Immature natural killer cell (primary cell): ENCODE measurements around the gene PRSS16. TPM values are rescaled to one million over a fixed set of nuclear protein-coding genes. Genes with fewer than 3 reads are reported as not detected.

ENCODE experiments used
- DNase-seq, 3 donors: peaks; one replicate each; pipeline ENCODE4 v3.0.0; 2022; ENCODE audit warnings: mixed read lengths in 1 of 3
- H3K27ac Mint-ChIP-seq, 6 donors: one replicate each; pipeline ENCODE4 v1.8.0; 2020; ENCODE audit warnings: mixed read lengths in 6 of 6, mild to moderate bottlenecking in 5 of 6, inconsistent platforms in 4 of 6, moderate library complexity in 3 of 6
- H3K27me3 Mint-ChIP-seq, 3 donors: one replicate each; pipeline ENCODE4 v1.8.0; 2020 to 2021; ENCODE audit warnings: low read depth in 3 of 3, mild to moderate bottlenecking in 3 of 3, mixed read lengths in 3 of 3, moderate library complexity in 3 of 3, inconsistent platforms in 1 of 3
- H3K36me3 Mint-ChIP-seq, 3 donors: one replicate each; pipeline ENCODE4 v1.8.0; 2020; ENCODE audit warnings: mixed read lengths in 3 of 3, inconsistent platforms in 2 of 3, mild to moderate bottlenecking in 2 of 3
- H3K4me1 Mint-ChIP-seq, 2 donors: one replicate each; pipeline ENCODE4 v1.8.0; 2020; ENCODE audit warnings: inconsistent platforms in 2 of 2, mild to moderate bottlenecking in 2 of 2, mixed read lengths in 2 of 2, moderate library complexity in 1 of 2
- H3K4me3 Mint-ChIP-seq, 5 donors: one replicate each; pipeline ENCODE4 v1.8.0; 2020; ENCODE audit warnings: mild to moderate bottlenecking in 5 of 5, mixed read lengths in 5 of 5, inconsistent platforms in 3 of 5, moderate library complexity in 3 of 5
- H3K9me3 Mint-ChIP-seq, 6 donors: one replicate each; pipeline ENCODE4 v1.8.0; 2020; ENCODE audit warnings: mild to moderate bottlenecking in 6 of 6, mixed read lengths in 6 of 6, inconsistent platforms in 4 of 6, moderate library complexity in 3 of 6
- polyA plus RNA-seq, 3 donors: library from polyadenylated mRNA; unstranded; fragments of 300-500 nt; fragmentation: Illumina TruSeq; gene quantifications; one replicate each; pipeline ENCODE4 v1.2.3, GENCODE V29; 2021

PRSS16 gene
- polyA plus RNA-seq, 3 donors from 2014 or later = 0.39 TPM; not detected in 2

DNA sequence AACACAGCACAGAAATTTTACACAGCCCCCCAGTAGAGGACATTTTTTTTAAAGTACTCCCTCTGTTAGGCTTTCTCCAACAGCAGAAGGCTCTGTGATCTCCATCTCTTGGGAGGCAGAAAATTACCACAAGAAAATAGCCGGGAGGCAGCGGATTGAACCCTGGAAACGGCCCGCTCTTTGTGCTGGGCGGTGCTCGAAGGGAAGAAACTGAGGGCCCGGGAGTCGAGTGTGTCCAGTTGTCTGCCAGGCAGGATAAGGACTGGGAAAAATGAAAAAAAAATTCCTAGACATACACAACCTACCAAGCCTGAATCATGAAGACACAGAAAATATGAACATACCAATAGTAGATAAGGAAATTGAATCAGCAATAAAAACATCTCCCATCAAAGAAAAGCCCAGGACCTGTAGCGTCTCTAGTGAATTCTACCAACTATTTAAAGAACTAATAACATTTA, 33.1 kb downstream of the PRSS16 start:
- peaks cover 0 to 3% of the 10 kb centered on the region in 2 donors for H3K4me1 Mint-ChIP-seq
- no peak for DNase-seq
- peaks cover 18 to 75% (median 47%) of the 10 kb centered on the region in 6 donors for H3K9me3 Mint-ChIP-seq
- peaks cover 53 to 84% (median 74%) of the 10 kb centered on the region in 3 donors for H3K27me3 Mint-ChIP-seq
- H3K36me3 Mint-ChIP-seq = peaks cover 11 to 38% (median 16%) of the 10 kb centered on the region in 3 donors
- peak overlapping the region in 1 of 5 donors; percentile 4 for H3K4me3 Mint-ChIP-seq
- no peak overlapping the region for H3K27ac Mint-ChIP-seq

DNA sequence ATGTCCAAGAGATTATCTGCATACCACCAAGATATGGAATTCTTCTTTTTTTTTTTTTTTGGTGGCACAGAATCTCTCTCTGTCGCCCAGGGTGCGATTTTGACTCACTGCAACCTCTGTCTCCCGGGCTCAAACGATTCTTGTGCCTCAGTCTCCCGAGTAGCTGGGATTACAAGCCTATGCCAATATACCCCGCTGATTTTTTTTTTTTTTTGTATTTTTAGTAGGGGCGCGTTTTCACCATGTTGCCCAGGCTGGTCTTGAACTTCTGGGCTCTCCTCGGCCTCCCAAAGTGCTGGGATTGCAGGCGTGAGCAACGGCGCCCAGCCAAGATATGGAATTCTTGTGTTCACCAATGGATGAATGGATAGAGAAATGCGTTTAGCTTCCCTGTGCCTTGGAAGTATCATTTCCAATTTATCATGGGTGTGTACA, 33.6 kb downstream of the PRSS16 start:
- Mint-ChIP-seq H3K27ac (no peak overlapping the region), H3K36me3 (peaks cover 7 to 38% (median 16%) of the 10 kb centered on the region in 3 donors), H3K27me3 (peaks cover 48 to 81% (median 75%) of the 10 kb centered on the region in 3 donors), H3K4me1 (peaks cover 0 to 3% of the 10 kb centered on the region in 2 donors), H3K9me3 (peaks cover 20 to 75% (median 49%) of the 10 kb centered on the region in 6 donors), H3K4me3 (no peak overlapping the region)
- DNase-seq = no peak

DNA sequence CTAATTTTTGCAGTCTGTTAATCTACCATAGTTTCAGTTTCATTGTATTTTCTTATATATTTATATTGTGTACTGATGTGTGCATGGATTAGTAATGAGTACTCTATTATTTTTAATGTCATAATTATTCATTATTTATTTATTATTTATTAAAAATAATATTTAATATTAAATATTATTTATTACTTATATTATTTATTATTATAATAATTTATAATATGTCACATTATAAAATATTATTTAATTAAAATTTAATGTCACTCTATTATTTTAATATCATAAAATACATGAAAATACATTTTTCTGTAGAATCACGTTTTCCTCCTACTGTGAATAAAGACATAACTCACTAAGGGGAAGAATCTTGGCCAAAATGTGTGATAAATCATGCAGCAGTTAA, 34.1 kb downstream of the PRSS16 start:
- Mint-ChIP-seq H3K4me3 (no peak overlapping the region), H3K27me3 (peaks cover 50 to 81% (median 79%) of the 10 kb centered on the region in 3 donors), H3K36me3 (peaks cover 5 to 39% (median 16%) of the 10 kb centered on the region in 3 donors), H3K27ac (no peak overlapping the region), H3K9me3 (peaks cover 20 to 75% (median 52%) of the 10 kb centered on the region in 6 donors), H3K4me1 (peaks cover 0 to 3% of the 10 kb centered on the region in 2 donors)
- DNase-seq = no peak

DNA sequence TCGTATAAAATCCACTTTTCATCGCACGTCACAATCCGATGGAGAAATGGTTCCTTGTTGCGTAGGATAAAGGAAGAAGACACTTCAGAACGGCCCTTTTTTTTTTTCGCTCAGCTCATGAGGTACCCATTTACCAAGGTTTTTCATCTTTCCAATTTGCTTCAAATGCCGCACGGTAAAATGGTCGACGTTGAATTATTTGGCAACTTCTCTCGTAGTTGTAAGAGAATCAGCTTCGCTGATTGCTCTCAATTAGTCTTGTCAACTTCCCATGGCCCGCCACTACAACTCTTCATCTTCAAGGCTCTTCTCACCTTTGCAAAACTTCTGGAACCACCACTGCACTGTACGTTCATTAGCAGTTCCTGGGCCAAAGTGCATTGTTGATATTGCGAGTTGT, 35.8 kb downstream of the PRSS16 start:
- peaks cover 5 to 36% (median 20%) of the 10 kb centered on the region in 3 donors for H3K36me3 Mint-ChIP-seq
- H3K27me3 Mint-ChIP-seq = peaks cover 57 to 83% (median 82%) of the 10 kb centered on the region in 3 donors
- peak overlapping the region in 3 of 6 donors; percentile 65 to 82 (median 76) for H3K27ac Mint-ChIP-seq
- peaks cover 21 to 79% (median 54%) of the 10 kb centered on the region in 6 donors for H3K9me3 Mint-ChIP-seq
- peak overlapping the region in 2 of 5 donors; percentile 18 to 56 for H3K4me3 Mint-ChIP-seq
- peaks cover 0 to 3% of the 10 kb centered on the region in 2 donors for H3K4me1 Mint-ChIP-seq
- DNase-seq = no peak

DNA sequence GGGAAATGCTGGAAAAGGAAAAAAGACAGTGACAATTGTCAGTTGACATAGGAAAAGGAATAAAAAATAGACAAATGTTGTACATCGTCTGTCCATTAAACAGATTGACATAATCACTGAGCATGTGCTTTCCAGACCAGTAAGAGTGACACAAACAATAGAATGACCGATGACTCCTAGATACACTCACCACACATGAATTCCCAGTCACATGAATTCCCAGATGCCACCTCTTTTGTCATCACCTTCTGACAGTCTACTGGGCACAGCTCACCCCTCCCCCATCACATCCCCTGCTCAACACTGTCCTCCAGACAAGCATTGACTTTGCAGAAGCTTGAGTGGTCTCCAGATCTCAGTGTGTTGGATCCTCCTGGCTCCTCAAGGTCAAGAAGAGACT, 38.6 kb downstream of the PRSS16 start:
- Mint-ChIP-seq H3K4me1 (peaks cover 0 to 4% of the 10 kb centered on the region in 2 donors), H3K9me3 (peaks cover 29 to 89% (median 53%) of the 10 kb centered on the region in 6 donors), H3K27ac (no peak overlapping the region), H3K4me3 (no peak overlapping the region), H3K36me3 (peaks cover 5 to 32% (median 20%) of the 10 kb centered on the region in 3 donors), H3K27me3 (peaks cover 65 to 86% (median 81%) of the 10 kb centered on the region in 3 donors)
- DNase-seq = no peak

DNA sequence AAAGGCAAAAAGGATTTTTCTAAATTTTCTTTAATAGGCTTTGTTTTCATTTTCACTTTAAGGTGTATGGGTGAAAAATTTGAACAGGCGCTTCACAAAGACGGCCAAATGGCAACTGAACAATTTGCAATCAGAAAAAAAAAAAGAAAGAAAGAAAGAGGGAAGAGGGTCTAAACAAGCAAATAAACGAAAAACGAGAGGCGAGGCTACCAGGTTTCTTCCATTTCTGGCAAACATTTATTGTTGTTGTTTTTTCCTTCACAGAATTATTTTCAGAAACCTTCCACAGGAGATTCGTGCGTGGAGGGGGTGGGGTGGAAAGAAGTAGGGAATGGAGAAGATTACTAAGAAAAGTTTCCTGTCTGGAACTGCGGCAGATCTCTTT, 40.2 kb downstream of the PRSS16 start:
- H3K36me3 Mint-ChIP-seq = peaks cover 9 to 29% (median 22%) of the 10 kb centered on the region in 3 donors
- H3K27ac Mint-ChIP-seq = no peak overlapping the region
- no peak for DNase-seq
- H3K9me3 Mint-ChIP-seq = peaks cover 35 to 86% (median 56%) of the 10 kb centered on the region in 6 donors
- peaks cover 0 to 4% of the 10 kb centered on the region in 2 donors for H3K4me1 Mint-ChIP-seq
- H3K4me3 Mint-ChIP-seq = no peak overlapping the region
- peaks cover 65 to 88% (median 82%) of the 10 kb centered on the region in 3 donors for H3K27me3 Mint-ChIP-seq

DNA sequence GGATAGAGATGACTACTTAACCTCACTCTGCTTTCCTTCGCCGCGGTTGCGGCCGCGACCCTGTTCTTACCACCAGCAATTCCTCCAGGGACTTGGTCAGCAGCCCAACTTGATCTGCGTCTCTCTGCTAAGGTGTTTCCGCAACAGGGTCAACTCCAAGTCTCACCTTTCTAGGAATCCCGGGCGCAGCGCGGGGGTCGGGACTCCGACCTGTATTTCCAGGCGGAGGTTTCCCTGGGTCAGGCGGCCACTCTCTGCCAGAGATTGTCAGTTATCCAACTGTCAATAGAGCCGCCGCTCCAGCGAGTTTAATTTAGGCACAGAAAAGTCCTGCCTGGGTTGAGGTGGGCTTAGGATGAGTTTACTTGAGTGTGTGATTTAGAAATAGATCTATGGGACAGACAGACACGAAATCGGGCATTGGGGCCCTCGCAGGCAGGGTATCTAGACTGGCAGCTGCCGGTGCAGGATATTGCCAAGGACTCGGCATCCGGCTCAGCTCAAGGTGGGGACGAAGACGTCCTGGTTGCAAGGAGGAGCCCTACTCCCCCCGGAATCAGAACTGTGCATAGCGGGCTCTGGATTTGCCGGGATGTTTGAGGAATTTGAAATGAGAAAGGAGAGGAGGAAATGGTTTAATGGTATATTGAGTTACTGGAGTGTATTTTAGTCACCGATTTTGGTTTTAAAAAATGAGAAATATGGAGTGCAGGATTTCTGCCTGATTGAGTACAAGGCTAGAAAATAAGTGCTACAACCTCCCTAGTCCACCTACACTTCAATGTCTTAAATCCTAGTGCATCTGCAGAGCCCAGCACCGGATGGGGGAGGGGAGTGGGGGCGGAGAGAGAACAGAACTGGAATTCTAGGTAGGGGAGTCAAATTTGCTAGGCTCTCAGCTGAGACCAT, 40.9 kb downstream of the PRSS16 start:
- DNase-seq = no peak
- peaks cover 0 to 3% of the 10 kb centered on the region in 2 donors for H3K4me1 Mint-ChIP-seq
- H3K27ac Mint-ChIP-seq = no peak overlapping the region
- peaks cover 58 to 85% (median 82%) of the 10 kb centered on the region in 3 donors for H3K27me3 Mint-ChIP-seq
- H3K4me3 Mint-ChIP-seq = no peak overlapping the region
- peaks cover 34 to 80% (median 54%) of the 10 kb centered on the region in 6 donors for H3K9me3 Mint-ChIP-seq
- H3K36me3 Mint-ChIP-seq = peaks cover 9 to 23% (median 17%) of the 10 kb centered on the region in 3 donors

DNA sequence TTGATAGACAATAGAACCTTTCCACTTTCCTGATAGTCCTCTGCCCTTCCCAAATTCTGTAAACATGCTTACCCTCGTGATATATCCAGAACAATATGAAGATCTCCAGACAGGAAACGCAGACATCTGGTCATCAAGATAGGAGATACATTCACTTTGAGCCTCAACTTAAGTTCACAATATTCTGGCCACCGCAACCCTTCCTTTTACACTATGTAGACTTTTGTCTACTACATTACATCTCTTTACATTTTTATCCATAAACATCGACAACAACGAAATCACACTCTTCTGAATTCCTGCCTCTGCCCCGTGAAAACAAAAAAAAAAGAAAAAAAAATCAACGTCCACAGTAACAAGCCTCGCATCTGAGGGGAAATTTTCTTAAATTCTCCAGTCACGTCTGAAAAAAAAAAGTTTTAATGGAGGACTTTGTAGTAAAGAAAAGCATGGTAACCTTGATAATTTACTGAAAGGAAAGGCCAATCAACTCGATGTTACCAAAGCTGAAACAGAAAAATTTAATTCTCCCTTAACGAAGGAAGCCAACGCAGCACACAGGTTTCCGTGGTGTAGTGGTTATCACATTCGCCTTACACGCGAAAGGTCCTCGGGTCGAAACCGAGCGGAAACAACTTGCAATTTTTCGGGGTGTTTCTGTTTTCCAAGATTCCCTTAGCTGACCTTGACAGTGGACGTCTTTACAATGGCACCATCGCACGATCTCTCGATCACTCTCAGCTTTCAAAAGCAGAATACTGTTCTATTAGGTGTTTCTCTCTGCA, 42.8 kb downstream of the PRSS16 start:
- Mint-ChIP-seq H3K36me3 (peaks cover 8 to 17% (median 9%) of the 10 kb centered on the region in 3 donors), H3K4me1 (peaks cover 0 to 3% of the 10 kb centered on the region in 2 donors), H3K4me3 (peak overlapping the region in 2 of 5 donors; percentile 25 to 45), H3K27me3 (peaks cover 54 to 84% (median 79%) of the 10 kb centered on the region in 3 donors), H3K27ac (no peak overlapping the region), H3K9me3 (peaks cover 22 to 80% (median 46%) of the 10 kb centered on the region in 6 donors)
- no peak for DNase-seq

DNA sequence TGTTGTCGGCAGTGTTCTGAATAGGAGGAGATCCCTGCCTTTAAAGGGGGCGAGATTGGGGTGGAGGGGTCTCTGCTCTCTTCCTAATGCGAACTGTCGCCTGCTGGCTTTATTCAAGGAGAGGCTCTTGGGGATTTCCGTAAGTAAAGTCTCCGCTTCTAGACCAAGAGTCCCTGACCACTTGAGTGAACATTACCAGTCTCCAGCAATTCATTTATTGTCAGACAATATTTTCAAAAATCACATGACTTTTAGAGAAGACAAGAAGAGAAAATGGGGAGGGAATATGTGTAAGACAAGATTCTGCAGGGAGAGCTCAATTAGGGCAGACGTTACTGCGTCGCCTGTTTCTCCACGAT, 43.3 kb downstream of the PRSS16 start:
- H3K36me3 Mint-ChIP-seq = peaks cover 4 to 16% (median 9%) of the 10 kb centered on the region in 3 donors
- H3K4me3 Mint-ChIP-seq = peak overlapping the region in 1 of 5 donors; percentile 35
- H3K4me1 Mint-ChIP-seq = peaks cover 0 to 3% of the 10 kb centered on the region in 2 donors
- H3K9me3 Mint-ChIP-seq = peaks cover 20 to 80% (median 47%) of the 10 kb centered on the region in 6 donors
- no peak for DNase-seq
- H3K27me3 Mint-ChIP-seq = peaks cover 58 to 85% (median 80%) of the 10 kb centered on the region in 3 donors
- H3K27ac Mint-ChIP-seq = no peak overlapping the region

DNA sequence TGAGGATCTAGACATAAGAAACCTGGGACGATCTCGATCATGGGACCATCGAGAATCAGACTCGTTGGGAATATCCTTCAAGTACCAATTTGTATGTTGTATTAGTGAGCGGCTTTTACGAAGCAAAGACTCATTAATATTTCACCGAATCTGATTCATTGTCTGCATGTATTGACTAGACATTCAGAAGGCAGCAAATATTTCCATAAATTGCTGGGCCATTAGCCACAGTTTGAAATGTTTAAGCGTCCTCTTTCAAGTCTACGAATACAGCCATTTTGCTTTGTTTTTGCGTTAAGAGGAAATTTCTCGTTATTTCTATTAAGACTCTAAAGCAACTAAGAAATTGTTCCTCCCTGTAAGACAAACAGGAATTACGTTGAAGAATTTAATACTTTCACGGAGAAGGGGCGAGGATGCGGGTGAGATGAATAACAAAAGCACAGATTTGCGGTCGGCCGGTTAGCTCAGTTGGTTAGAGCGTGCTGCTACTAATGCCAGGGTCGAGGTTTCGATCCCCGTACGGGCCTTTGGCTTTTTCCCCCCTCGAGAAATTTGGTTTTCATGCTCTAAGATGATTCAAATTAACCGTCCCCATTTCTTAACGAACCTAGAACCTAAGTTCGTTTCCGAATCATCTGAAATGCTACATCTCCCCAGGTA, 46.1 kb downstream of the PRSS16 start:
- H3K36me3 Mint-ChIP-seq = peaks cover 4 to 16% (median 11%) of the 10 kb centered on the region in 3 donors
- H3K4me1 Mint-ChIP-seq = peaks cover 0 to 3% of the 10 kb centered on the region in 2 donors
- peaks cover 16 to 85% (median 47%) of the 10 kb centered on the region in 6 donors for H3K9me3 Mint-ChIP-seq
- H3K27me3 Mint-ChIP-seq = peaks cover 55 to 90% (median 88%) of the 10 kb centered on the region in 3 donors
- no peak for DNase-seq
- no peak overlapping the region for H3K27ac Mint-ChIP-seq
- H3K4me3 Mint-ChIP-seq = peak overlapping the region in 1 of 5 donors; percentile 49

DNA sequence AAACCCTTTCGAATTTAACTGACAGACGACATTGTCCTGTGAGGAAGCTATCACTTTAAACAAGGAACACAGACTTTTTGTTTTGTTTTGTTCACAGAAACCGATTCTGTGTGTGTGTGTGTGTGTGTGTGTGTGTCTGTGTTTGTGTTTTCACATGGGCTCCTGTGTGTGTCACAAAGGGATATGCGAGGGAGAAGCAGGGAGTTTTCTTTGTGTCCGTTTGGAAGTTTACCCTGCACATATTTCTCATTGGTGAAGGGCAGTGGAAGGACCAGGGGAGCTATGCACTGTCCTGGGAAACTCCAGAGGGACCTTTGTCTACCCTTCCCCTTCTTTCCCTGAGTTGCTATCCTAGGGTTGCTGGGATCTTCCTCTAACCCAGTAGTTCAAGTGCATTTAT, 46.9 kb downstream of the PRSS16 start:
- H3K27ac Mint-ChIP-seq = no peak overlapping the region
- H3K4me1 Mint-ChIP-seq = peaks cover 0 to 3% of the 10 kb centered on the region in 2 donors
- peaks cover 53 to 85% (median 84%) of the 10 kb centered on the region in 3 donors for H3K27me3 Mint-ChIP-seq
- no peak overlapping the region for H3K4me3 Mint-ChIP-seq
- peaks cover 15 to 79% (median 45%) of the 10 kb centered on the region in 6 donors for H3K9me3 Mint-ChIP-seq
- DNase-seq = no peak
- peaks cover 4 to 16% (median 11%) of the 10 kb centered on the region in 3 donors for H3K36me3 Mint-ChIP-seq

DNA sequence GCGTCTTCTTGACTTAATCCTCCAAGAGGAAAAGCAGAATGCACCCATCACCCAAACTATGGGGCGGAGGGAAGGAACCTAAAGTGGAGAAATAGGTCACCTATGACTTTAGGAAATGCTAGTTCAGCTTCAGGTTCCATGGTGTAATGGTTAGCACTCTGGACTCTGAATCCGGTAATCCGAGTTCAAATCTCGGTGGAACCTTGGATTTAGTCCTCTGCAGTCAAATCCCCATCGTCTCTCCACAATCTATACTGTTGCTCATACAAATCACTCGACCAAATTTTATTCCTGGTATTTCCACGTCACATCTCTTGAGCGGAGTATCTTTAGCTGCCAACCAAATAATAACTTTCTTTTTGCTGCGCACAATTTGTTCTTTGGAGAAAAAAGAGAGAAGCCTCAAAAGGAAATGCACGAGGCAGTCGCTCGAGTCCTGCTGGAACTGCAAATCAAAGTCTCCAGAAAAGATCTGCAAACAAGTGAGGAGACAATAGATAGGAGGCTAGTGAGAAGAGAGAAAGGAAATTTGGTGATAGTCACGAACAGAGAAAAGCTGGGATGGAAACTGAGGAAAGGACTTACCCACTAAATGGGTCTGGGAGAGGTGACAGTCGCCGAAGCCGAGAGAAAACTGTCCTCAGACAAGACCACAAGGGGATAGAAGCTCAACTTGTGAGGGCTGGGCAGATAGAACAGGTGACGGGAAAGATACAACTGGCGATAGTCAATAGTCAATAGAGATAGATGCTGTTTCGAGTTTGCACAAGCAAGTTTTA, 48.0 kb downstream of the PRSS16 start:
- H3K36me3 Mint-ChIP-seq = peaks cover 4 to 16% (median 11%) of the 10 kb centered on the region in 3 donors
- H3K9me3 Mint-ChIP-seq = peaks cover 16 to 73% (median 41%) of the 10 kb centered on the region in 6 donors
- H3K27me3 Mint-ChIP-seq = peaks cover 52 to 75% (median 75%) of the 10 kb centered on the region in 3 donors
- DNase-seq = no peak
- H3K27ac Mint-ChIP-seq = no peak overlapping the region
- H3K4me1 Mint-ChIP-seq = no peaks in the 10 kb centered on the region
- peak overlapping the region in 1 of 5 donors; percentile 46 for H3K4me3 Mint-ChIP-seq
